ENCODE data around the gene THRB. TPM values are rescaled to one million over a fixed set of nuclear protein-coding genes. Genes with fewer than 3 reads are reported as not detected.

Gene THRB
- total and polyA plus RNA-seq, 2 donors (not counting 3 experiments of a cell fraction or from before 2014, with no cell fraction given): 0.06 TPM; not detected in 1

DNA sequence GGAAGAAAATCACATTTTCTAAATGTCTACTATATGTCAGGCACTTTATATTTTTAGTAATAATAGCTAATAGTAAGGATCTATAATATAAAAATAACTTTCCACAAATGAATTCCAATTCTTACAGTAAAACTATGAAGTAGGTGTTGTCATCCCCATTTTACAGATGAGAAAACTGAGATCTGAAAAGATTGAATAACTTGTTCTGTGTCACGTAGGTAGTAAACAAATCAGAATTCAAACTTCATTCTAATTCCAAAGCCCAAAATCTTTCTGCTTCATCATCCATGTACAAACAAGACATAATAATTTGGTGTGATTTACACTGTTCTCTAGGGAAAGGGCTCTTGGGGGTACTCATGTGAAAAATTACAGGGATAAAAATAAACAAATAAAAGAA is 130.3 kb downstream of the THRB start:
- DNase-seq (ENCODE audit: low read depth, low spot score): no peak
- ChIA-PET POLR2A (no interaction called here), CTCF (interaction anchor here (1.1 to 1.8 kb wide), 5 partner anchors 9 to 115 kb away, joined by 3 to 10 read pairs (median 4); no protein-coding TSS in a partner anchor)
- intact Hi-C loops (cut with micrococcal nuclease): loop anchor here (2.0 kb wide), 1 partner anchor 52 kb away; no protein-coding TSS in a partner anchor
- no peaks in the 10 kb centered on the region for H3K9me1 ChIP-seq (replicated peaks; ENCODE audit: control insufficient read depth, extremely low read depth, insufficient read depth, low read length)
- dilution Hi-C loops (cut with MboI; ENCODE audit: extremely low pct_ligation_motif_present, low sequenced_read_pairs): no loop called here
- H3K4me3 ChIP-seq (replicated peaks in 1 of 3; ENCODE audit: insufficient read depth in 1 of 3, low read depth in 1 of 3, low read length in 3 of 3): no peak overlapping the region
- H2AFZ ChIP-seq (ENCODE audit: low read depth, low read length): no peak overlapping the region
- no peak for FAIRE-seq
- H3K4me1 ChIP-seq (ENCODE audit: control insufficient read depth, extremely low read depth, insufficient read depth, low read length): peaks cover 12% of the 10 kb centered on the region
- no TSS peak for BruUV-seq (replicated peaks)
- no peaks in the 10 kb centered on the region for H3K9me3 ChIP-seq (replicated peaks; ENCODE audit: control insufficient read depth, insufficient read depth, low read length)
- H3K27ac ChIP-seq (ENCODE audit: insufficient read depth, low read depth, low read length): no peak overlapping the region
- no peaks in the 10 kb centered on the region for H3K27me3 ChIP-seq (ENCODE audit: control insufficient read depth in 2 of 2, insufficient read depth in 2 of 2, low read length in 2 of 2)
- TF ChIP-seq, protein P1, sequence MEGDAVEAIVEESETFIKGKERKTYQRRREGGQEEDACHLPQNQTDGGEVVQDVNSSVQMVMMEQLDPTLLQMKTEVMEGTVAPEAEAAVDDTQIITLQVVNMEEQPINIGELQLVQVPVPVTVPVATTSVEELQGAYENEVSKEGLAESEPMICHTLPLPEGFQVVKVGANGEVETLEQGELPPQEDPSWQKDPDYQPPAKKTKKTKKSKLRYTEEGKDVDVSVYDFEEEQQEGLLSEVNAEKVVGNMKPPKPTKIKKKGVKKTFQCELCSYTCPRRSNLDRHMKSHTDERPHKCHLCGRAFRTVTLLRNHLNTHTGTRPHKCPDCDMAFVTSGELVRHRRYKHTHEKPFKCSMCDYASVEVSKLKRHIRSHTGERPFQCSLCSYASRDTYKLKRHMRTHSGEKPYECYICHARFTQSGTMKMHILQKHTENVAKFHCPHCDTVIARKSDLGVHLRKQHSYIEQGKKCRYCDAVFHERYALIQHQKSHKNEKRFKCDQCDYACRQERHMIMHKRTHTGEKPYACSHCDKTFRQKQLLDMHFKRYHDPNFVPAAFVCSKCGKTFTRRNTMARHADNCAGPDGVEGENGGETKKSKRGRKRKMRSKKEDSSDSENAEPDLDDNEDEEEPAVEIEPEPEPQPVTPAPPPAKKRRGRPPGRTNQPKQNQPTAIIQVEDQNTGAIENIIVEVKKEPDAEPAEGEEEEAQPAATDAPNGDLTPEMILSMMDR (IDR thresholded peaks at IDR 0.05; ENCODE audit: extremely low read depth in 1 of 2, insufficient read depth in 1 of 2, low read depth in 1 of 2, low read length in 2 of 2): no peak
- TF ChIP-seq POLR2AphosphoS5 (IDR thresholded peaks at IDR 0.05; ENCODE audit: insufficient read depth, low read depth, low read length) (no peak), POLR2A (IDR thresholded peaks at IDR 0.05; ENCODE audit: low read depth, low read length) (no peak), EZH2 (IDR thresholded peaks at IDR 0.05; ENCODE audit: borderline replicate concordance, low read depth, low read length, severe bottlenecking) (no peak), JUN (IDR thresholded peaks at IDR 0.05; ENCODE audit: borderline replicate concordance, insufficient read depth, insufficient read length, low read depth) (no peak), GATA2 (IDR thresholded peaks at IDR 0.05; ENCODE audit: insufficient read depth, insufficient read length, low read depth, low read length) (no peak), FOS (IDR thresholded peaks at IDR 0.05; ENCODE audit: borderline replicate concordance, insufficient read depth, low read length) (no peak), MYC (IDR thresholded peaks at IDR 0.05; ENCODE audit: low read depth, low read length) (no peak)
- TF ChIP-seq, protein P2, sequence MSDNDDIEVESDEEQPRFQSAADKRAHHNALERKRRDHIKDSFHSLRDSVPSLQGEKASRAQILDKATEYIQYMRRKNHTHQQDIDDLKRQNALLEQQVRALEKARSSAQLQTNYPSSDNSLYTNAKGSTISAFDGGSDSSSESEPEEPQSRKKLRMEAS (IDR thresholded peaks at IDR 0.05; ENCODE audit: insufficient read depth, insufficient read length): no peak
- H3K79me2 ChIP-seq (ENCODE audit: control insufficient read depth, insufficient read depth, low read length): no peaks in the 10 kb centered on the region
- no peak overlapping the region for H3K9ac ChIP-seq (replicated peaks; ENCODE audit: extremely low read depth, insufficient read depth, low read length)
- H3K4me2 ChIP-seq (ENCODE audit: insufficient read depth, low read length): peak overlapping the region; percentile 34
- no peaks in the 10 kb centered on the region for H4K20me1 ChIP-seq (replicated peaks; ENCODE audit: control insufficient read depth, extremely low read depth, insufficient read depth, low read length)
- H3K36me3 ChIP-seq (ENCODE audit: control insufficient read depth in 2 of 2, extremely low read depth in 1 of 2, insufficient read depth in 2 of 2, low read length in 2 of 2): no peaks in the 10 kb centered on the region

Data from endothelial cell of umbilical vein (primary cell).